ENCODE data around the gene DPYD. TPM values are rescaled to one million over a fixed set of nuclear protein-coding genes. Genes with fewer than 3 reads are reported as not detected.

Gene DPYD
- total RNA-seq, 1 experiment from 2014 or later = 7.0 TPM

DNA sequence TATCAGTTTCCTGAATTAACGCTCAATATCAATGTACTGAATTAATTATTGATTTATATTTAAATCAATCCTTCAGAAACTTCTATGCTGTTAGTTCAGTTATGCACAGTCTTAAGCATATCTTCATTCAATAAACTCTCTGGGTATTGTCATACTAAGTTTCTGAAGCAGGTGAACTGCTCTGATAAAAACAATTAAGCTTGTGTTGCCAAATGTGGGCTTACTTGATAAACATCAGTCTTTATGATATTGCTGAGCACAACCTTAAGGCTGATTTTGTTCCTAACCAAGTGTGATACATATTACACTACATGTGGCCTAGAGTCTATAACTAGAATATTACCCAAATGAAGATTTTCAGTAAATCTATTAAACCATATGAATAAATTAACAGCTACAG is 67.6 kb downstream of the DPYD start:
- BruUV-seq (replicated peaks) = no TSS peak
- Histone ChIP-seq H3K9me3 (no peaks in the 10 kb centered on the region), H3K4me1 (no peaks in the 10 kb centered on the region), H3K27me3 (replicated peaks; ENCODE audit: control insufficient read depth, insufficient read depth, low read length) (no peaks in the 10 kb centered on the region), H3K4me3 (ENCODE audit: low read depth, low read length) (no peak overlapping the region), H3K36me3 (ENCODE audit: control insufficient read depth, insufficient read depth, low read length) (no peaks in the 10 kb centered on the region)
- TF ChIP-seq, protein P1, sequence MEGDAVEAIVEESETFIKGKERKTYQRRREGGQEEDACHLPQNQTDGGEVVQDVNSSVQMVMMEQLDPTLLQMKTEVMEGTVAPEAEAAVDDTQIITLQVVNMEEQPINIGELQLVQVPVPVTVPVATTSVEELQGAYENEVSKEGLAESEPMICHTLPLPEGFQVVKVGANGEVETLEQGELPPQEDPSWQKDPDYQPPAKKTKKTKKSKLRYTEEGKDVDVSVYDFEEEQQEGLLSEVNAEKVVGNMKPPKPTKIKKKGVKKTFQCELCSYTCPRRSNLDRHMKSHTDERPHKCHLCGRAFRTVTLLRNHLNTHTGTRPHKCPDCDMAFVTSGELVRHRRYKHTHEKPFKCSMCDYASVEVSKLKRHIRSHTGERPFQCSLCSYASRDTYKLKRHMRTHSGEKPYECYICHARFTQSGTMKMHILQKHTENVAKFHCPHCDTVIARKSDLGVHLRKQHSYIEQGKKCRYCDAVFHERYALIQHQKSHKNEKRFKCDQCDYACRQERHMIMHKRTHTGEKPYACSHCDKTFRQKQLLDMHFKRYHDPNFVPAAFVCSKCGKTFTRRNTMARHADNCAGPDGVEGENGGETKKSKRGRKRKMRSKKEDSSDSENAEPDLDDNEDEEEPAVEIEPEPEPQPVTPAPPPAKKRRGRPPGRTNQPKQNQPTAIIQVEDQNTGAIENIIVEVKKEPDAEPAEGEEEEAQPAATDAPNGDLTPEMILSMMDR (IDR thresholded peaks at IDR 0.05; ENCODE audit: insufficient read depth in 1 of 2, low read depth in 1 of 2, low read length in 1 of 2, severe bottlenecking in 1 of 2, unreplicated experiment in 1 of 2) = no peak
- H3K4me1 Mint-ChIP-seq (ENCODE audit: low read depth, unreplicated experiment) = no peaks in the 10 kb centered on the region
- H3K27me3 Mint-ChIP-seq (ENCODE audit: insufficient read depth, unreplicated experiment) = no peaks in the 10 kb centered on the region
- CTCF ChIA-PET = no interaction called here
- no peak overlapping the region for H3K27ac Mint-ChIP-seq (ENCODE audit: unreplicated experiment)
- no peaks in the 10 kb centered on the region for H3K9me3 Mint-ChIP-seq (ENCODE audit: unreplicated experiment)
- intact Hi-C loops (cut with micrococcal nuclease; ENCODE audit: unreplicated experiment) = no loop called here
- H3K4me3 Mint-ChIP-seq (ENCODE audit: unreplicated experiment) = no peak overlapping the region
- POLR2A ChIA-PET = no interaction called here
- H3K36me3 Mint-ChIP-seq (ENCODE audit: insufficient read depth, unreplicated experiment) = no peaks in the 10 kb centered on the region
- DNase-seq = no peak

DNA sequence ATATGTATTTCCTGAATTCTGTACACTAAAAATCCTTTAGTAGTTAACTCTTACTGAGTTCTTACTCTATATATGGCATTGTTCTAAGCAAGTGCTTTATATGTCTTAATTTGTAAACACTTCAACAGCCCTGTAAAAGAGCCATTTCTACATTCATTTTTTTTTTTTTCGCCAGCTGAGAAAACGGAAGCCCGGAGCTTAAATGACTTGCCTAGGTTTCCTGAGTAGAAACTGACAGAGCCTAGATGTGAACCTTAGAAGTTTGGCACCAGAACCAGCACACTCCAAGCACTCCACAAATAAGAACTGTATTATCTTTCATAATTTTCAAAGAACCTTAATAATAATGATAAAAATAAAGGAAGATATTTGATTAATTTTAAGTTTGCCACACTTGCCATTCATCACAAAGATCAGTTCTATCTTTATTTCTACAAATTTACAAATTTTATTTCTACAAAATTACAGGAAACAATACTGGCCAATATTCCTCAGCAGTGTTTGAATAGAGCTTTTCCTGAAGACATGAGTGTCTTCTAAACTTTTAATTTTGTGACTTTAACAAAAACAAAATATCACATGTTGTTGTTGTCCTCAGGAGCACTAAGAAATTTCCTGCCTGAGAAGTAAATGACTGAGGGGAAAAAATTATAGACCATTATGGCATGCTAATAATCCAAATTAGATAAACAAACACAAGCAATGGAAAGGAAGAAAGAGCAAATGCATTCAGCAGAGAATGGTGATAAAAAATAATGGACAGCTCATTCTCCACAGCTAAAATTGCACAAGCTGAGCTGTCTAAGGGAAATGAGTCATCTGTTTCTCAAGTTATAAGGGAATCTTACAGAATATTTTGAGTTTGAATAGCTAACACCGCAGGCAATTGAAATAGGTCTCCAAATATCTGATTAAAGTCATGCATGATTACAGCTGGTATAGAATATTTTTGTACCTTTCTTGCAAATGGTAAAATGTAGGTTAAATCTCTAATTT is 71.2 kb downstream of the DPYD start:
- no peaks in the 10 kb centered on the region for H3K27me3 ChIP-seq (replicated peaks; ENCODE audit: control insufficient read depth, insufficient read depth, low read length)
- H3K4me3 ChIP-seq (ENCODE audit: low read depth, low read length) = no peak overlapping the region
- no peak overlapping the region for H3K4me3 Mint-ChIP-seq (ENCODE audit: unreplicated experiment)
- H3K9me3 ChIP-seq = no peaks in the 10 kb centered on the region
- H3K4me1 Mint-ChIP-seq (ENCODE audit: low read depth, unreplicated experiment) = no peaks in the 10 kb centered on the region
- H3K27ac Mint-ChIP-seq (ENCODE audit: unreplicated experiment) = no peak overlapping the region
- POLR2A ChIA-PET = no interaction called here
- no peaks in the 10 kb centered on the region for H3K9me3 Mint-ChIP-seq (ENCODE audit: unreplicated experiment)
- no peaks in the 10 kb centered on the region for H3K27me3 Mint-ChIP-seq (ENCODE audit: insufficient read depth, unreplicated experiment)
- CTCF ChIA-PET = no interaction called here
- H3K4me1 ChIP-seq = no peaks in the 10 kb centered on the region
- no peaks in the 10 kb centered on the region for H3K36me3 ChIP-seq (ENCODE audit: control insufficient read depth, insufficient read depth, low read length)
- TF ChIP-seq, protein P1 (IDR thresholded peaks at IDR 0.05; ENCODE audit: insufficient read depth in 1 of 2, low read depth in 1 of 2, low read length in 1 of 2, severe bottlenecking in 1 of 2, unreplicated experiment in 1 of 2) = no peak
- intact Hi-C loops (cut with micrococcal nuclease; ENCODE audit: unreplicated experiment) = no loop called here
- no TSS peak for BruUV-seq (replicated peaks)
- H3K36me3 Mint-ChIP-seq (ENCODE audit: insufficient read depth, unreplicated experiment) = no peaks in the 10 kb centered on the region
- no peak for DNase-seq

DNA sequence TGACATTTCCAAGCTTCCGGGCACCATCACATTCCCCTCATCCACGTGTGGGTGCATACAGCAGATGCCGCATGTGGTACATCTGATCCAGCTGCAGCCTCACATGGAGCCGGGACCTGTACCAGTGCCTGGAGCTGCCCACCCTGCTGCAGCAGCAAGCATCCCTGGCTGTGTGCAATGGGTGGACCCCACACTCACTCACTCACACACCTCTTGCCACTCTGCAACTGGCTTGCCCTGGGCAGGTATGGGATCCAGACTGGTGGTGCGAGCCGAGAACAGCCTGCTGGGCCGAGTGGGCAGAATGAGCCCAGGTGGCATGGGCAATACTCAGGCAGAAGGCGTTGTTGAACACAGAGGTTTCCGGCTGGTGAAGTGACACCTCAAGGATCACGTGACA is 75.0 kb downstream of the DPYD start:
- Histone ChIP-seq H3K27me3 (replicated peaks; ENCODE audit: control insufficient read depth, insufficient read depth, low read length) (no peaks in the 10 kb centered on the region), H3K4me3 (ENCODE audit: low read depth, low read length) (no peak overlapping the region), H3K4me1 (no peaks in the 10 kb centered on the region), H3K36me3 (ENCODE audit: control insufficient read depth, insufficient read depth, low read length) (no peaks in the 10 kb centered on the region), H3K9me3 (no peaks in the 10 kb centered on the region)
- no peak overlapping the region for H3K4me3 Mint-ChIP-seq (ENCODE audit: unreplicated experiment)
- POLR2A ChIA-PET = no interaction called here
- DNase-seq = no peak
- H3K27me3 Mint-ChIP-seq (ENCODE audit: insufficient read depth, unreplicated experiment) = no peaks in the 10 kb centered on the region
- intact Hi-C loops (cut with micrococcal nuclease; ENCODE audit: unreplicated experiment) = no loop called here
- no TSS peak for BruUV-seq (replicated peaks)
- TF ChIP-seq, protein P1 (IDR thresholded peaks at IDR 0.05; ENCODE audit: insufficient read depth in 1 of 2, low read depth in 1 of 2, low read length in 1 of 2, severe bottlenecking in 1 of 2, unreplicated experiment in 1 of 2) = no peak
- no peak overlapping the region for H3K27ac Mint-ChIP-seq (ENCODE audit: unreplicated experiment)
- CTCF ChIA-PET = no interaction called here
- H3K9me3 Mint-ChIP-seq (ENCODE audit: unreplicated experiment) = no peaks in the 10 kb centered on the region
- H3K36me3 Mint-ChIP-seq (ENCODE audit: insufficient read depth, unreplicated experiment) = no peaks in the 10 kb centered on the region
- H3K4me1 Mint-ChIP-seq (ENCODE audit: low read depth, unreplicated experiment) = no peaks in the 10 kb centered on the region
